T follicular helper cell (primary cell): Measurements from ENCODE around the gene CTBP1.

Experiments used
- DNase-seq: peaks from one replicate; pipeline ENCODE4 v3.0.0-alpha.2; 2020; ENCODE audit warnings: low read depth

CTBP1 gene

DNA sequence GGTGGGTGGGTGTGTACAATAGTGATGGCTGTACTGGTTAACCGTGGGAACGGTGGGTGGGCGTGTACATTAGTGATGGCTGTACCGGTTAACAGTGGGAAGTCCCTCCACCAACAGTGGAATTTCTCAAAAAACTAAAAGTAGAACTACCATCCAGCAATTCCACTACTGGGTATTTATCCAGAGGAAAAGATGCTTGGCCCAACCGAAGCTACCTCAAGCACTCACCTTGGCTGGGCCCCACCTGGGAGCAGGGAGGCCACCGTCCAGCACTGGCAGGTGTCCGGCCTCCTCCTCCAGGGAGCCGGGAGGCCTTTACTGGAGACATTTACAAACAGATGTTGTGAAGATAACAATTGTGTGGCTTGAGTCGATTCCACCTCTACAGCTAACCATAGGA lies 34.8 kb upstream of the CTBP1 start:
- no peak for DNase-seq

- DNase-seq: no peak
These were observed 30.3 kb upstream of the CTBP1 start for GRCh38 chr4:1279253-1279652.

DNA sequence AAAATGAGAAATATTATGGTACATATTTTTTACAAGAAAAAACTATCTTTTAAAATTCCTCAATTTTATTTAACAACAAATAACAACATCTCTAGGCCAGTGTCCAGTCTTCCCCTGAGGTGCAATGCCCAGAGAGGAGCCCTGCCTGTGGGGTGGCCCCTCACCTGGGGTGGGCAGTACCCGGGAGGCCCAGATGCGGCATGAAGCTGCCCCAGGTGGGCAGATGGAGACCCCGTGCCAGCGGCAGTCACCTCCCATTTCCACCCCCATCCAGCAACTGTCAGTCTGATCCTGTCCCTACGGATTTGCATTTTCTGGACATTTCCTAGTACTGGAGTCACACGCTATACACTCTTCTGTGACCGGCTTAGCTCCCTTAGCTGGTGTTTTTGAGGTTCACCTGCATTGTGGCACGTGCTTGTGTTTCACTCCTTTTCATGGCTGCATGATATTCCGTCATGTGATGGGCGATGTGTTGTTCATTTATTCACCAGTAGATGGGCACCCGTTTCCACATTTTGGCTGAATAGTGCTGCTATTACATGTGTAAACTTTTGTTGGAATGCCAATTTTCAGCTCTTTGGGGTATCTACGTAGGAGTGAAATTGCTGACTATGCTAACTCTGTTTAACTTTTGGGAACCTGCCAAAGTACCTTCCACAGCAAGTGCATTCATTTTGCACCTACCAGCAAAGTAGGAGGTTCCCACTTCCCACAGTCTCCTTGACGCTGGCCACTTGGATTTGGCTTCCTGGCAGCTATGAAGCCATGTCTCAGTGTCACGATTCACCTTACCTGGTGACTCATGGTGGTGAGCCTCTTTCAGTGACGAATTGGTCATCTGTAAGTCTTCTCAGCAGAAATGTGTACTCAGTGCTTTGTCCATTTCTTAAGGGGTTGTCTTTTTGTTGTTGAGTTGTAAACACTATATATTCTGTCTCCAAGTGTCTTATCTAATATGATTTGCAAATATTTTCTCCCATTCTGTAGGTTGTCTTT lies 29.0 kb upstream of the CTBP1 start:
- no peak for DNase-seq

GRCh38 chr4:1276984-1277383 lies 28.1 kb upstream of the CTBP1 start:
- no peak for DNase-seq

- DNase-seq: no peak
These were observed 25.9 kb upstream of the CTBP1 start for GRCh38 chr4:1274871-1275270.

GRCh38 chr4:1271686-1272085 lies 22.8 kb upstream of the CTBP1 start:
- no peak for DNase-seq

DNA sequence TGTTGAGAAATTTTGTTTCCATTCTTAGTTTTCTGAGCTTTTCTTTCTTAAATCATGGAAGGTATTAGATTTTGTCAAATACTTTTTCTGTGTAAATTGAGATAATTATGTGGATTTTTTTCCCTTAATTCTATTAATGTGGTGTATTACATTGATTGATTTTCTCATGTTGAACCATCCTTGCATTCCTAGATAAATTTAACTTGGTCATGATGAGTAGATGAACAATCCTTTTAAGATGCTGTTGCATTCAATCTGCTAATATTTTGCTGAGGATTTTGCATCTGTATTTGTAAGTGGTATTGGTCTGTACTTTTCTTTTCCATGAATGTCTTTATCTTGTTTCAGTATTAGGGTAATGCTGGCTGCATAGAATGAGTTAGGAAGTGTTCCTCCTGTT lies 20.3 kb upstream of the CTBP1 start:
- no peak for DNase-seq

DNA sequence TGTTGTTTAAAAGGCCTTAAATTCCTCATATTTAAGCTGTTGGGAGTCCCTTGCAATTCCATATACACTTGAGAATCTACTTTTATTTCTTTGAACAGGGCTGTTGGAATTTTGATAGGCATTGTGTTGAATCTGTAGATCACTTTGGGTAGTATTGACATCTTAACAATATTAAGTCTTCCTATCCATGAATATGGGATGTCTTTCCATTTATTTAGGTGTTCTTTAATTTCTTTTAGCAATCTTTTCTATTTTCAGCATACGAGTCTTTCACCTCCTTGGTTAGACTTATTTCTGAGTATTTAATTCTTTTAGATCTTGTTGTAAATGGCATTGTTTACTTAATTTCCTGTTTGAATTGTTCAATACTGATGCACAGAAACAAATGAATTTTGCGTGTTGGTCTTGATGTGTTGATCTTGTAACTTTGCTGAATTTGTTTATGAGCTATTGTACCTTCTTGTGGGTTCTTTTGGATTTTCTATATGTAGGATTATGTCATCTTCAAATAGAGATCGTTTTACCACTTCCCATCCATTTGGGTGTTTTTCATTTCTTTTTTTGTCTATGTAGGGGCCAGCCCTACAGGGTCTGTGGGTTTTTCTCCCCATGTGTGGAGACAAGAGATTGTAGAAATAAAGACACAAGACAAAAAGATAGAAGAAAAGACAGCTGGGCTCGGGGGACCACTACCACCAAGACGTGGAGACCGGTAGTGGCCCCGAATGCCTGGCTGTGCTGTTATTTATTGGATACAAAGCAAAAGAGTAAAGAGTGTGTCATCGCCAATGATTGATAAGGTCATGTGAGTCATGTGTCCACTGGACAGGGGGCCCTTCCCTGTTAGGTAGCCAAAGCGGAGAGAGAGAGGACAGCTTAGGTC lies 18.2 kb upstream of the CTBP1 start:
- DNase-seq: no peak

GRCh38 chr4:1265351-1265750 lies 16.4 kb upstream of the CTBP1 start:
- DNase-seq: no peak

DNA sequence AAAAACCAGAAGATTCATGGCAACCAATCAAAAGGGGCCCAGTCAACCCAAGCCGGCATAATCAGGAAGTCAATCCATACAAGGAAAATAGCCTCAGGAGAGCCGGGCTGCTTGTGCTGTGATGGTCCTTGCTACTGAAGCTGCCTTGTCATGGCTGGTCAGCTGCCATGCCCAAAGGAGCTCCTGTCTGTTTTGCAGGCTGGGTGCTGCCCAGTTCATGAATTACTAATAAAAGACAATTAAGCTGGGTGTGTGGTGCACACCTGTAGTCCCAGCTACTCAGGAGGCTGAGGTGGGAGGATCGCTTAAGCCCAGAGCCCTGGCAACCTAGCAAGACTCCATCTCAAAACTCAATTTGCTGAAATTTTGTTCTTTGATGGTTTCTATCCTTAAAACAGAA lies 16.0 kb upstream of the CTBP1 start:
- no peak for DNase-seq

- no peak for DNase-seq
These were observed 12.4 kb upstream of the CTBP1 start for GRCh38 chr4:1261107-1261928.

DNA sequence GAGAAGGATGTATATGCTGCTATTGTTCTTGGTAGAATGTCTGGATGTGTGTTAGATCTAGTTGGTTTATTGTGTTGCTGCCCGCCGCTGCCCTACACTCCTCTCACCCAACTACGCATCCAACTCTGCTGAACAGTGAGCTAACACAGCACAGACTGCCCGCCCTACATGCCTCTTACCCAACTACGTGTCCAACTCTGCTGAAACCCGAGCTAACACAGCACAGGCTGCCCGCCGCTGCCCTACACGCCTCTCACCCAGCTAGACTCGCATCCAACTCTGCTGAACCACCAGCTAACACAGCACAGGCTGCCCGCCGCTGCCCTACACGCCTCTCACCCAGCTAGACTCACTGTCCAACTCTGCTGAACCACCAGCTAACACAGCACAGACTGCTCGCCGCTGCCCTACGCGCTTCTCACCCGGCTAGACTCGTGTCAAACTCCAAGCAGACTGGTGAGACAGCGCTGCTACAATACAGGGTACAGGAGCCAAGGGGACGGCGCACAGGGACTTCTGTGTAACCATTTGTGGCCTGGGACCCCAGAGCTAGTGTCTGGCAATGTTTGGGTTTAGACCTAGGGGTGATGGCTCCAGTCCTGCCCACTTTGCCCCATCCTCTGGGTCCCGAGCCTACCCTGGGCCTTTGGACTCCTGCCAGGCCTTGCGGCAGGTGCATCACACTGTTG lies 11.6 kb upstream of the CTBP1 start:
- DNase-seq: no peak

DNA sequence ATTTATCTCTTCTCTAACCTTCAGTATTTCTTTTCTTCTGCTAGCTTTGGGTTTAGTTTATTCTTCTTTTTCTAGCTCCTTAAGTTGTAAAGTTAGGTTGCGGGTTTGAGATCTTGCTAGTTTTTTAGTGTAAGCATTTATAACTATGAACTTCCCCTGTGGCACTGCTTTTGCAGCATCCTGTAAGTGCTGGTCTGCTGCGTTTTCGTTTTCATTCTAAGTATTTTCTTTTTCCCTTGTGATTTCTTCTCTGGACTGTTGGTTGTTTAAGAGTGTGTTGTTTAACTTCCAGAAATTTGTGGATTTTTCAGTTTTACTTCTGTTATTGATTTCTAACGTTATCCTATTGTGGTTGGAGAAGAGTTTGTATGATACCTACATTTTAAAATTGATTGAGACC lies 11.0 kb upstream of the CTBP1 start:
- no peak for DNase-seq

DNA sequence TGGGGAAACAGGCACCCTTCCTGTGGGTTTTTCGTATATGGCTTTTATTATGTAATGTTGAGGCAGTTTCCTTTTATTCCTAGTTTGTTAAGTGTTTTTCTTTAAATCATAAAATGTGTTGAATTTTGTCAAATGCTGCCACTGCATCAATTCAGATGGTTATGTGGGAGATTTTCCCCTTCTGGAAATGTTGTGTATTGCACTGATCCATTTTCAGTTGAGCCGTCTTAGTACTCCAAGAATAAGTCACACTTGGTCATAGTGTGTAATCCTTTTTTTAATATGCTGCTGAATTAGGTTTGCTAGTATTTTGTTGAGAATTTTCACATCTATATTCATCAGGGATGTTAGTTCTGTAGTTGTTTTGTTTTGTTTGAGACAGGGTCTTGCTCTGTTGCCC lies 9.5 kb upstream of the CTBP1 start:
- DNase-seq: no peak

- no peak for DNase-seq
These were observed 6.8 kb upstream of the CTBP1 start for GRCh38 chr4:1255699-1256098.

DNA sequence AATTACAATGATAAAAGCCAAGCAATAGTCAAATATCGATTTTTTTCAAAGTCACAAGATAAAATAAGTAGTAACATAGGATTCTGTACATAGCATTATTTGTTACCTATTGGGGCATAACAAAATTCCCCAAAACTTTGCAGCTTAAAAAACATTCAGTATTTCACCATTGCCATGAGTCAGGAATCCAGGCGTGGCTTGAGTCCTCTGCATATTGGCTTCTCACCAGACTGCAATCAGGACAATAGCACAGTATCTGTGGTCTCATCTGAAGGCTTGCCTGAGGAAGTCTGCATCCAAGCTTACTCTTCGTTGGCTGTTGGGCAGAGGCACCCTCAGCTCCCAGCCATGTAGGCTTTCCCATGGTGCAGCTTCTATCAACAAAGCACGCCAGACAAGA lies 6.2 kb upstream of the CTBP1 start:
- no peak for DNase-seq

DNA sequence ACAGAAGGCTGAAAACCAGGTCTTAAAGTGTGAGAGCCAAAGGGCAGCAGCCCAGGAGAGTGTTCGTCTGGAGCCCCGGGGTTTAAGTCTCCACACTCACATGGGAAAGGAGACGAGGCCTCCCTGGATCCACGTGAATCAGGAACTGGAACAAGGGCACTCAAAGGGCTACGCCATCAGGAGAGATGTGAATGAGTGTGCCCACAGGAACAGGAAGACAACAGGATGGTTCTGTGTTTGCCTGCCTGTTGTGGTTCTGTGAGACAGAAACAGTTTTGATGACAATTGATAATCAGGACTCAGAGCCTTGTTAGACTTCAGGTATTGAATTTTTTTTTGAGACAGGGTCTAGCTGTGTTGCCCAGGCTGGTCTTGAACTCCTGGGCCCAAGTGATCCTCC lies 4.9 kb upstream of the CTBP1 start:
- no peak for DNase-seq

- DNase-seq: no peak
These were observed 4.1 kb upstream of the CTBP1 start for GRCh38 chr4:1252928-1253492.

GRCh38 chr4:1251773-1252066 lies 2.8 kb upstream of the CTBP1 start:
- no peak for DNase-seq

DNA sequence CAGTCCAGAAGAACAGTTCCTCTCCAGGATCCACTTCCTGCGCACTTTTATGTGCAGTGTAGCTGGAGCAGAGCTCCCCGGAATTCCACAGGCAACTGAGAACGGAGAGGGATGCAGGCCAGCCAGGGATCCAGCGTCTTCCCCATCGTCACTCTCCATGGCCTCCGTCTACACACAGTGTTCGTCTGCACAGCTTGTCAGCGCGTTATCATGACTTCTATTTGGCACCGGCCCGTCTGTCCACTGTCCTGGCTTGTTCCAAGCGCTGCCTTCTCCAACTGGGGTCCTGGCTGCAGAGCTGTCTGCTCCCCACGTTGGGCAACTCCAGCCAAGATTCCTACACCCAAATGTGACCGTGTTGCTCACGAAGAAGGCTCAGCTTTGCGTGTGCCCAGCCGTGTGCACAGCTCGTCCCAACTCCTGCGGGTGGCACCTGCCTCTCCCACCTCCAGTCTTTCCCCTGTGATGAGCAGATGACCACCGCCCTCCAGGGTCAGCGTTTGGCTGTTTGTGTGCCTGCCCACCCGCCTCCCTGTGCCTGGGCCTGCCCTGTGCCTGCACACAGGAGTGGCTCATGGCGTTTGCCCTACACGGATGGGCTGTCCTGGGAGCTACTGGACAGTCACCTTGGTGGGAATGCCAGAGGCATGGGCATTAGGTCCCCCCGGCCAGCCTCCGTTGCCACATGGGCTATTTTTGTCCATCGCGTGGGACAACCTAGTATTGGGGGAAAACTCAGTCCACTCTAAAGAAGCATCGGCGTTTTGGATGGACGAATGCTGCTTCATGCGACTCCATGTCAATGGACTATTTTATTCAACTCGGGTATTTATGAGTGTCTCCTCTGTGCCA lies 2.2 kb upstream of the CTBP1 start:
- DNase-seq: no peak

DNA sequence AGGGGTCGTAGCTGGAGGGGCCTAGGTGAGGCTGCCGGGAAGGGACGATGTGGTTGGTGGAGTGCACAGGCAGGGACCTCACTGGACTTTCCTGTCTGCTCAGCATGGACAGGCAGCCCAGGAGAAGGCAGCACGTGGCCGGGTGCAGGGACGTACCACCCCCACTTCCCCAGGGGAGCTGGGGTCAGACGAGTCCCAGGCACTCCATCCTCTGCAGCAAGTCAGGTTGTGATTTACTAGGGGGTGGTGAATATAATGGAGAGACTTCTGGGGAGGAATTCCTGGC lies 1.5 kb upstream of the CTBP1 start:
- no peak for DNase-seq
